OCI-LY3 (cell line): ENCODE data around the gene TANC1.

Experiments
- EZH2phosphoT487 ChIP-seq: fragments of 200-600 bp; shearing (Covaris generic); IDR thresholded peaks from 2 replicates; pipeline ENCODE4 v1.6.1; 2018; ENCODE audit warnings: antibody characterized with exemption, mixed run types, low read depth
- TF ChIP-seq, protein P1 (sequence below): fragments of 200-600, 300-600 bp; sonication (generic); IDR thresholded peaks from 2 replicates; pipeline ENCODE4 v1.5.1; 2014; ENCODE audit warnings: antibody characterized with exemption, low read length, low read depth

DNA sequence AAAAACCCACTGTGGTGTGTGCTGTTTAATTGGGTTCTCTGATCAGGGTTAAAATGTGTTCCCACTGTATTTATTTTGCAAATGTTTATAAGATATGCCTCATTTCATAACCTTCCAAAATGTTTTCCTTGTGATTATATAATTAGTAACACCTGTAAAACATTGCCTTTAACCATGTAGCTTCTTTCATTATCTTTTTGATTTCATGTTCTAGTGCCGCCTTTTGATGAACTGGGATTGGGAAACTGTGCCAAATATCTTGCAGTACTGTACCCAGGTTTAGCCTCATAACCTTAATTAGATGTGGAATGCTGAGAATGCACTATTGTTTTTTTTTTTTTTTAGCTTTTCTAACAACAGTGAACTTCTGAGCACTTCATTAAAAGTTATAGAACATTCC lies 96.9 kb downstream of the TANC1 start:
- no peak for TF ChIP-seq EZH2phosphoT487
- TF ChIP-seq, protein P1, sequence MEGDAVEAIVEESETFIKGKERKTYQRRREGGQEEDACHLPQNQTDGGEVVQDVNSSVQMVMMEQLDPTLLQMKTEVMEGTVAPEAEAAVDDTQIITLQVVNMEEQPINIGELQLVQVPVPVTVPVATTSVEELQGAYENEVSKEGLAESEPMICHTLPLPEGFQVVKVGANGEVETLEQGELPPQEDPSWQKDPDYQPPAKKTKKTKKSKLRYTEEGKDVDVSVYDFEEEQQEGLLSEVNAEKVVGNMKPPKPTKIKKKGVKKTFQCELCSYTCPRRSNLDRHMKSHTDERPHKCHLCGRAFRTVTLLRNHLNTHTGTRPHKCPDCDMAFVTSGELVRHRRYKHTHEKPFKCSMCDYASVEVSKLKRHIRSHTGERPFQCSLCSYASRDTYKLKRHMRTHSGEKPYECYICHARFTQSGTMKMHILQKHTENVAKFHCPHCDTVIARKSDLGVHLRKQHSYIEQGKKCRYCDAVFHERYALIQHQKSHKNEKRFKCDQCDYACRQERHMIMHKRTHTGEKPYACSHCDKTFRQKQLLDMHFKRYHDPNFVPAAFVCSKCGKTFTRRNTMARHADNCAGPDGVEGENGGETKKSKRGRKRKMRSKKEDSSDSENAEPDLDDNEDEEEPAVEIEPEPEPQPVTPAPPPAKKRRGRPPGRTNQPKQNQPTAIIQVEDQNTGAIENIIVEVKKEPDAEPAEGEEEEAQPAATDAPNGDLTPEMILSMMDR: no peak
